Right ventricle myocardium superior (tissue), 1 donor: Measurements from ENCODE around the gene SLC2A13. TPM values are rescaled to one million over a fixed set of nuclear protein-coding genes. Genes with fewer than 3 reads are reported as not detected.

Experiments used
- ATAC-seq: fragments of 200-7000 bp; cut with Tn5 transposase; one replicate; pipeline ENCODE4 v1.9.1; 2020; ENCODE audit warnings: mild to moderate bottlenecking; ENCODE audit not compliant: poor library complexity
- DNase-seq: peaks from one replicate; pipeline ENCODE4 v3.0.0-alpha.2; 2020
- intact Hi-C: fragments of 100-400 bp; cut with DNase I; formaldehyde crosslinking; loops from one replicate; pipeline ENCODE4 v1.11.2; 2022
- long read RNA-seq: library from polyadenylated mRNA; unstranded; transcript quantifications from one replicate; pipeline ENCODE4 v2.0.0, GENCODE V29; 2021
- total RNA-seq: library from RNA; stranded (reverse); fragmentation: NEBNext Ultra II Directional; extraction: Animal tissue kit (Norgen Biotek cat#: 25700); gene quantifications from one replicate; pipeline ENCODE4 v1.2.1, GENCODE V29; 2021
- donor health status: DM: no; HTN: yes; CAD: no; lungs with severe emphysema.

The SLC2A13 gene
- 6.6 TPM for total RNA-seq
- long read RNA-seq, full-length matches to known transcripts: 2 of 3 reads
- long read RNA-seq, partial matches to known transcripts: 1 of 3 reads
- long read RNA-seq, other reads (novel, unspliced or antisense): 0 of 3 reads

- peak; percentile 98 for ATAC-seq
- peak; percentile 87 for DNase-seq
- intact Hi-C loops: loop anchor here (2.0 to 5.0 kb wide), 2 partner anchors 95 to 338 kb away; no protein-coding TSS in a partner anchor
These were observed at the start of gene SLC2A13 for GRCh38 chr12:40105515-40106201. Gene SLC2A13, minus strand, starts transcription at chr12:40106081. Its CDS starts 273 bp downstream, at chr12:40105808.

GRCh38 chr12:40154381-40154780 lies 48.5 kb upstream of the SLC2A13 start:
- no peak for DNase-seq
- no peak for ATAC-seq
- intact Hi-C loops: no loop called here

GRCh38 chr12:40153432-40153831 lies 47.6 kb upstream of the SLC2A13 start:
- no peak for ATAC-seq
- intact Hi-C loops: no loop called here
- DNase-seq: no peak

- ATAC-seq (peak; percentile 51), DNase-seq (peak; percentile 58)
- intact Hi-C loops: no loop called here
These were observed 47.0 kb upstream of the SLC2A13 start for GRCh38 chr12:40152783-40153383.

- DNase-seq: no peak
- intact Hi-C loops: no loop called here
- ATAC-seq: no peak
These were observed 43.9 kb upstream of the SLC2A13 start for GRCh38 chr12:40149673-40150260.

- no peak for ATAC-seq
- no peak for DNase-seq
- intact Hi-C loops: no loop called here
These were observed 41.2 kb upstream of the SLC2A13 start for GRCh38 chr12:40146800-40147797.

GRCh38 chr12:40145896-40146295 lies 40.0 kb upstream of the SLC2A13 start:
- intact Hi-C loops: no loop called here
- ATAC-seq (no peak), DNase-seq (no peak)

GRCh38 chr12:40144023-40144422 lies 38.1 kb upstream of the SLC2A13 start:
- DNase-seq (no peak), ATAC-seq (no peak)
- intact Hi-C loops: no loop called here

GRCh38 chr12:40142001-40142744 lies 36.3 kb upstream of the SLC2A13 start:
- no peak for DNase-seq
- intact Hi-C loops: no loop called here
- ATAC-seq: no peak

GRCh38 chr12:40138526-40138925 lies 32.6 kb upstream of the SLC2A13 start:
- DNase-seq: no peak
- intact Hi-C loops: no loop called here
- ATAC-seq: no peak

- ATAC-seq: no peak
These were observed 31.4 kb upstream of the SLC2A13 start for GRCh38 chr12:40137252-40137651.

GRCh38 chr12:40127408-40127807 lies 21.5 kb upstream of the SLC2A13 start:
- no peak for ATAC-seq
- DNase-seq: no peak
- intact Hi-C loops: no loop called here

More at GRCh38 chr12:40137252-40137651, 31.4 kb upstream of the SLC2A13 start:
- intact Hi-C loops: no loop called here
- DNase-seq: no peak

- ATAC-seq (no peak), DNase-seq (no peak)
- intact Hi-C loops: no loop called here
These were observed 17.6 kb upstream of the SLC2A13 start for GRCh38 chr12:40123496-40123895.

GRCh38 chr12:40122842-40123241 lies 17.0 kb upstream of the SLC2A13 start:
- ATAC-seq (no peak), DNase-seq (no peak)
- intact Hi-C loops: no loop called here

- DNase-seq (no peak), ATAC-seq (no peak)
- intact Hi-C loops: no loop called here
These were observed 11.9 kb upstream of the SLC2A13 start for GRCh38 chr12:40117818-40118217.

- ATAC-seq (no peak), DNase-seq (no peak)
- intact Hi-C loops: no loop called here
These were observed 4.7 kb upstream of the SLC2A13 start for GRCh38 chr12:40110586-40110985.

- peak; percentile 29 for DNase-seq
- ATAC-seq: no peak
- intact Hi-C loops: loop anchor here (2.0 to 5.0 kb wide), 2 partner anchors 97 to 341 kb away; no protein-coding TSS in a partner anchor
These were observed 2.1 kb upstream of the SLC2A13 start for GRCh38 chr12:40107803-40108620.
